ENCODE results near the gene MRPS6.

MRPS6 gene

GRCh38 chr21:34133392-34133791, 60.0 kb downstream of the MRPS6 start:
- no peak for DNase-seq (ENCODE audit: low spot score)

DNA sequence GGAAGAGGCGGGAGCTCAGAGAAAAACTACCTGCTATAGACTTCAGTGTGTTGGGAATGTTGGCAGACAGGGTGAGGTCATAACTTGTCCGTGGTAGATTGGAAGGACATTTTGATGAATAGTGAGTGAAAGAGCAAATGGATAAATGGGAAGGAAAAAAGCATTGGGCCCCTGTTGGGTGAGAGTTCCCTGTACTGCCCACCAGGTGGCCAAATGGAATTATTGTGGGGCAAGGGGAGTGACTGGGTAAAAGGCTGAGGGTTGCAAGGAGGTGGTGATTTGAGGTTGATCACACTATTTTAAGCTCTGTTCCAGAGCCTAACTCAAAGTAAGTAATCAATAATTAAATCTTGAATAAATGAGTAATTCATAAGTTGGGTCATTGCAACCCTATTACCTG, 60.4 kb downstream of the MRPS6 start:
- DNase-seq (ENCODE audit: low spot score) = no peak

- no peak for DNase-seq (ENCODE audit: low spot score)
Observed at GRCh38 chr21:34135330-34135729, 62.0 kb downstream of the MRPS6 start.

- no peak for DNase-seq (ENCODE audit: low spot score)
Observed at GRCh38 chr21:34141373-34141772, 68.0 kb downstream of the MRPS6 start.

DNA sequence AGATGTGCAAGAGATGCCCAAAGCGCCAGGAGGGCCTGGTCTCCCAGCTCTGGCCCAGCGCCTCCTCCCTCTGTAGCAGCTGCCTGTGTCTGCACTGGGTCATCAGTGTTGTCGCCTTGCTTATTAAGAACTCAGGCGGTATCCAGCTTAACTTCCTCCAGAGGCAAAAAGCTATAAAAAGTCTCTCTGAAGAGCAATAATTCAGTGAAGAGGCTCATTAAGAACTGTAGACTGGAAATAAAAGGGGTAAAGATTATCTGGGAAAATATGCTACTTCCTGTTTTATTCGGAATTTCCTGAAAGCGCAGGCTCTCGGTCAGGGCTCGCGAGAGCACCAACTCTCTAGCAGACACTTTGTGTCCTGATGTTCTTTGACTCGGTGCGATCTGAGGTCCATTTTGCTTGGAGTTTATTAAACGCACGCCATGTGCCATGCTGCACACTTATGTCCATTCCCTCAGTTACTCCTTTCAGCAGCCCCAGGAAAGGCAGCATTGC, 70.4 kb downstream of the MRPS6 start:
- DNase-seq (ENCODE audit: low spot score) = no peak

DNA sequence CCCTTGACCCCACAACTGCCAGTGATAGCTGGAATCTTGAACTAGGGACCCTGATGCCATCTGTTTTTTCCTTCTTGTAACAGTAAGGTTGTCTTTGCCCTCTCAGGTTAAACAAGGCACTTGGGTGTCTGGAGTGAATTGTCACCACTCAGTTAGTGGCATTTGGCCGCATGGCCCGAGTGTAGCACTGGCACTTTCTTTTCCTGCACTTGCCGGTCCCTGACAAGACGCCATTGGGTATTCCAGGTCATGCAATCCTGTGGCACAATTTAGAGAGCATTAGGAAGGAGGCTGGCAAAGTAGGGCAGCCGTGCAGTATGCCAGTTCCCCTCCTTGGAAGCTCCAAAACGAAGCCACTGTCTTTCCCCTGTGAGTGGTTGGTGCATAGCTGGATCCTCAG, 70.8 kb downstream of the MRPS6 start:
- no peak for DNase-seq (ENCODE audit: low spot score)

- no peak for DNase-seq (ENCODE audit: low spot score)
Observed at GRCh38 chr21:34147792-34148418, 74.5 kb downstream of the MRPS6 start.

DNA sequence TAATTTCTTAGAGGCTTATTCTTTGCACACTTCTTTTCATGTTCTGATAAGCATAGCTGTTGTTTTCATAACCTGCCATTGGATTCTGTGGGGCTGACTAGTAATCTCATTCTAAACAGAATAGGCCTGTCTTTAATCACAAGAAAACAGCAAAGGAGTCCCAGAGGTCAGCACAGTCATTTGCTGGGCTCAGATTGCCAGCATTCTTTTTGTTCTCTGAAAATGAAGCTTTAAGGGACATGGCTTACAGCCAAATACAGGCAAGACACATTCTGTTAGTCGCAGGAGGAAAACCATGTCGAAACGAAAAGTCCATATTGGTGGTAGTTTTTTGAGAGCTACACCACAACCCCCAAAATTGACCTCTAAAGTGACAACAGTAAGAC, 75.0 kb downstream of the MRPS6 start:
- no peak for DNase-seq (ENCODE audit: low spot score)

- DNase-seq (ENCODE audit: low spot score) = no peak
Observed at GRCh38 chr21:34148826-34149558, 75.6 kb downstream of the MRPS6 start.

DNA sequence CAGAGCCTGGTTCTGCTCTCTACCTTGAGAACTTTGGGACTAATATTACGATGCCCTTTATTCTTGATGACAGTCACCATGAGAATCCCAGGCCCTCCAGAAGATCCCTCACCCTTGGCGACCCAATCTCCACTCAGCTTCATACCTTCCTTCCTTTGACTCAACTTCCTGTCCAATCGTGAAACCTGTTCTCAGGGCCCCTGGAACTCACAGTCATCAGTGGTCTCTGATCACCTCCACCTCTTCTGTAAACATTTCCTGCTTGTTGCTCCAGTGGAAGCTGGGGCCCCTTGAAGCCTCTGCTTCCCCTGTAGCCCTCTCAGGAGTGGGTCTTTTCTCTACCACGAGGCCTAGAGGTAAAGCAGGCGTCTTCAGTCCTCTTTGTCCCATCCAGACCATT, 79.1 kb downstream of the MRPS6 start:
- no peak for DNase-seq (ENCODE audit: low spot score)

GRCh38 chr21:34154878-34155277, 81.5 kb downstream of the MRPS6 start:
- DNase-seq (ENCODE audit: low spot score) = no peak

- DNase-seq (ENCODE audit: low spot score) = no peak
Observed at GRCh38 chr21:34156957-34157356, 83.6 kb downstream of the MRPS6 start.

DNA sequence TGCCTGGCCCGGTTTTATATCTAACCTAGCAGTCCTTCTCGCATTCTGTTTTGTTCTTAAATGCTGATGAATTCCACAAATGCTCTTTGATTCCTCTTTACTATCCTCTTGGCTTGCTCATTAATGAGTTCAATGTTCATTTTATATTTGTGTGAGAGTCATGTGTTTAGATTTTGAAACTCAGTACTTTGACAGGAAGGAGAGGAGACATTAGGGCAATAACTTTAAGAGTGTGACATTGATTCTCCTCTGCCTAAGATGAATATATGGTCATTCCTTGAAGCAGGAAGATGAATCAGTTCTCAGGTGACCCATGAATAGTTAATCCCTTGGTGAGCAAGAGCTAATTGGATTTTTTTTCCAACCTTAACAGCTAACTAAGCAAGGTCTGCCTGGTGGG, 84.1 kb downstream of the MRPS6 start:
- no peak for DNase-seq (ENCODE audit: low spot score)

DNA sequence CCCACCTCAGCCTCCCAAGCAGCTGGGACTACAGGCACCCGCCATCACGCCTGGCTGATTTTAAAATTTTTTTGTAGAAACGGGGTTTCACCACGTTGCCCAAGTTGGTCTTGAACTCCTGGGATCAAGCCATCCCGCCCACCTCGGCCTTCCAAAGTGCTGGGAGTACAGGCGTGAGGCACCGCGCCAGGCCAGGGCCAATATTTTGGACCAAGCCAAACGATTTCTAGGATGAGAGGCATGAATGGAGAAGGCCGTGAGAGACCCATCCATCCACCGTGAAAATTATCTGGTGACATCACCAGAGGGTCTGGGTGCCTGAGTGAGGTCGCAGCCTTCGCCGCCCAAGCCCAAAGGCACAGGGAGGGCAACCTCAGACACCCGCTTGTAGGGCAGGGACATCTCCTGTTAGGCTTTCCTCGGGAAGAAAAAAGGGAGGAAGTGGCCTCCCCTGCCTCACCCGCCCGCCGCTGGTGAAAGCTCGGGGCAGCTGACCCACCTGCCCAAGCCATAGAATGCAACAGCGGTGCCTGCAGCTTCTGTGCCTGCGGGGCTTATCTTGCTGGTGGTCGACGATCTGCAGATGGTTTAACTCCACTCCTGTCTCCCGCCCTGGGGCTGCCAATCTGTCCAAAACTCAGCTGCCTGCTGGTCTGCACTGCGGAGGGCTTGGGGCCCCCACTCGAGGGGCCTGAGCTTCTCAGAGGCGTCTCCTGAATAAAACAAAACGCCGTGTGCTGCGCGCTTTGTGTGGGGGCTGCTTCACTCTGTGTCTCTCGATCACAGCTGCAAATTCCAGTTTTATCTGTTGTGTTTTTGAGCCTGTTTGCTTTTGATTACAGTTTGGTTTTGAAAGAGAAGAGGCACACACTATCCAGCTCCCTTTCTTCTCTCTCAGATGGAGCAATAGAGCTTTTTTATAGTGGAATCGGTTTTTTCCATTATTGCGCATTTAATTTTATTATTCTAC, 85.8 kb downstream of the MRPS6 start:
- no peak for DNase-seq (ENCODE audit: low spot score)

GRCh38 chr21:34166468-34166867, 93.1 kb downstream of the MRPS6 start:
- no peak for DNase-seq (ENCODE audit: low spot score)

- no peak for DNase-seq (ENCODE audit: low spot score)
Observed at GRCh38 chr21:34170886-34171285, 97.5 kb downstream of the MRPS6 start.

- DNase-seq (ENCODE audit: low spot score) = no peak
Observed at GRCh38 chr21:34174470-34174869, 101.1 kb downstream of the MRPS6 start.

- DNase-seq (ENCODE audit: low spot score) = no peak
Observed at GRCh38 chr21:34176448-34176847, 103.1 kb downstream of the MRPS6 start.

DNA sequence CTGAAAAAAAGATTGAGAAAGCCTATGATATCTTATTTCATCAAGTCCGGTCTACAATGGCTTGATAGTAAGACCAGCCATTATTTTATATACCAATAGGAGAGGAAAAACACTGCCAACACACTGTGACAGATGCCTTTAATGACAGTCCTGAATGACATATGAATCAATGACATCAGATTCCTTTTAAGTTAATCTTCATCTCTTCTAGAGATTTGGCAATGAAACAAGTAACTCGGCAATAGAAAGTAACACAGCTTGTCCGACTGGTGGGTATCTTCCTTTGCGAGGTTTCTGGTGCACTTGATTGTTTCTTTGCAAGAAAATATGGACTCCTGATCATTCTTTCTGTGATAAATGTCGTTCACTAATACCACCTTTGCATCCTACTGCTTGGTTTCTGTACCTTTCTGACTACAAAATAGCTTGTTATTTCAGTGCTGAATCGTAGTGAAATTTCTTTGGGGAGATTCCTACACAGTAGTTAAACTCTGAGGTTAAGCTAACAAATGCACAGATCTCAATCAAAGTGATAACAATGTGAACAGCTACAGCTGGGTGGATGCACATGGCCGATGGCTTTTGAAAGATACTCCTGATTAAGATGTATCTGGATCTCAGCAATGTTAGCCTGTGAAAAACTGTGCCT, 104.7 kb downstream of the MRPS6 start:
- no peak for DNase-seq (ENCODE audit: low spot score)

DNA sequence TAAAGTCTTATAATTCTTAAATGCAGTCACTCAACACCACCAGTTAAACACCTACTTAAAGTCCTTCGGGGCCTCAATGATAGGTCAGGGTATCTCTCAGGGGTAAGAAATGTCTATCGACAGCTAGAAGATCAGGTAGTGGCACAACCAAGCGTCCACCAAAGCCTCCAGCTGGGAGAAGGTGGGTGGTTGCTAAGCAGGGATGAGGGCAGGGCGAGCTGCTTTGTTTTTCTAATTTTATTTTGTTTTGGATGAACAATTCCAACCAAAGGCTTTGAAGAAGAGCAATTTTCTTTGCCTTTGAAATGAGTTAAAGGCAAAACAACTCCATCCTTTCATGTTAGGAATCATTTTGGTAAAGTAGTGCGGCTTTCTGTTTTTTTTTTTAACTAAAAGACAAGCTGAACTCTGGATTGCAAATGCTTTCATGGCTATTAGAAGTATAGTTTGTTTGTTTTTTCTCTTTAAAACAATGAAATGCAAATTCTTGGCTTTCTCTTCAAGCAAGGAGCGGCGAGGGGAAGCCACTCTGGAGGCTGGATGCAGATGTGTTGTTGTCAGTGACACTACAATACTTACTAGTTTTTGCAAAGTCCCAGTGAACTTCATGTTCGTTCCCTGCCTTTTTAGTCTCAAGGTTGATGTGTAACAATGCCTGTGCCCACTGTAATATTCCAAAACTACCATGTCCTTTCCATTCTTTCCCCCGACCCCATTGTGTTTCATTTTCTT, 106.0 kb downstream of the MRPS6 start:
- no peak for DNase-seq (ENCODE audit: low spot score)

DNA sequence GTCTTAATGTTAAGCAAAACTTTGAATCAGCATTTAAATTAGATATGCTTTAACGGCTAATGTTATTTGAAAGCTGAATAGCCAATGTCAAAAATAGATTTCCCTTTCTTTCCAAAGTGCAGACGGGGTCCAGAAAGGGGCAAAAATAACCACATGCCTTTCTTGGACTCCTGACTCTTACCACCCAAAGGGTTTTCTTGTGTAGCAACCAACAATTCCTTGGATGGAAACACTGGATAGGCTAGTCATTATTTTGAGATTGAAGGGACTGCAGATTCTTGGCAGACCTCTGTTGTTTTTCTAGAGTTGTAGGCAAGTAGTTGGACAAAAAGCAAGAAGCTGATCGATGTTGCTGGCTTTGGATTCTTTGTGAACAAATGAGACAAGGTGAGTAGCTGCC, 107.0 kb downstream of the MRPS6 start:
- no peak for DNase-seq (ENCODE audit: low spot score)
